ENCODE data around the gene TBC1D17.

TBC1D17 gene

GRCh38 chr19:49933643-49934042 lies 56.1 kb downstream of the TBC1D17 start:
- H3K27ac ChIP-seq = no peak overlapping the region
- no peak for TF ChIP-seq CTCF (IDR thresholded peaks at IDR 0.05)
- no peak for TF ChIP-seq ZFX (IDR thresholded peaks at IDR 0.05; ENCODE audit: borderline replicate concordance)

GRCh38 chr19:49936549-49936948 lies 59.0 kb downstream of the TBC1D17 start:
- TF ChIP-seq CTCF (IDR thresholded peaks at IDR 0.05) (no peak), ZFX (IDR thresholded peaks at IDR 0.05; ENCODE audit: borderline replicate concordance) (no peak)
- H3K27ac ChIP-seq = peak overlapping the region; percentile 18; the same call in 1 of the 2 replicates

GRCh38 chr19:49937750-49938381 lies 60.4 kb downstream of the TBC1D17 start:
- TF ChIP-seq CTCF (IDR thresholded peaks at IDR 0.05) (peak; percentile 94), ZFX (IDR thresholded peaks at IDR 0.05; ENCODE audit: borderline replicate concordance) (no peak)
- peak overlapping the region; percentile 35 for H3K27ac ChIP-seq
